ENCODE results near the gene TM6SF1.

GRCh38 chr15:83107841-83108181 is 366 bp downstream of the TM6SF1 start:
- TF ChIP-seq GABPA (tag; conservative IDR thresholded peaks at IDR 0.05; ENCODE audit: low read depth): no peak
- no peak for TF ChIP-seq HMG20B (CRISPR knock-in tag; IDR thresholded peaks at IDR 0.05)
- no peak for TF ChIP-seq JUN (IDR thresholded peaks at IDR 0.05; ENCODE audit: borderline replicate concordance, low read depth, low read length)
- no peak for TF ChIP-seq JUN (CRISPR knock-in tag; IDR thresholded peaks at IDR 0.05; ENCODE audit: borderline replicate concordance)
- TF ChIP-seq HDAC6 (IDR thresholded peaks at IDR 0.05; ENCODE audit: low read depth, low read length): no peak
- TF ChIP-seq CLOCK (CRISPR knock-in tag; IDR thresholded peaks at IDR 0.05; ENCODE audit: borderline replicate concordance): no peak

Data from K562 (cell line).